ENCODE results near the gene GPR27. TPM values are rescaled to one million over a fixed set of nuclear protein-coding genes. Genes with fewer than 3 reads are reported as not detected.

Gene GPR27
- total and polyA plus RNA-seq, 2 experiments from 2014 or later, result 7.8 to 11.8 TPM

DNA sequence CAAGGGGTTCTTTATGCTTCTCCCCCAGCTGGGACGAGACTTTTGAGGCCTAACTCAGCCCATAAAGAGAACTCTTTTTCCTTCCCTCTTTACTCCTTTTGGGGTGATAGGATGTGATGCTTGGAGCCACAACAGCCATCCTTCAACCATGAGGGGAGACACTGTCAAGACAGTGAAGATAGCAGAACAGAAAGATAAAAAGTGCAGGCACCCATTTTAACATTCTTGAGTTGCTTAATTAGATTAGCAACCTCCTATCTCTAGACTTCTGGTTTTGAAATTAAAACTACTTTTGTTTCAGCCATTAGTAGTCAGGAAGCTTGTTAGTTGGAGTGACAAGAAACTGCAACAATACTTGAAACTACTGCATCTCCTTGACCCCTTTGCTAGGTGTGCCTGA lies 6.5 kb downstream of the GPR27 start:
- Histone ChIP-seq H4K20me1 (replicated peaks; ENCODE audit: insufficient read depth) (no peaks in the 10 kb centered on the region), H2AFZ (no peak overlapping the region), H3K4me3 (no peak overlapping the region), H3K79me2 (replicated peaks; ENCODE audit: insufficient read depth) (peaks cover 5% of the 10 kb centered on the region; the same call in 1 of the 2 replicates), H3F3A (replicated peaks; ENCODE audit: low read depth) (no peaks in the 10 kb centered on the region), H3K36me3 (ENCODE audit: insufficient read depth) (no peaks in the 10 kb centered on the region; the same call in 1 of the 2 replicates), H3K27me3 (ENCODE audit: insufficient read depth) (peaks cover 25% of the 10 kb centered on the region), H3K9me2 (ENCODE audit: insufficient read depth) (no peaks in the 10 kb centered on the region), H3K27ac (ENCODE audit: low read depth) (no peak overlapping the region), H3K4me1 (ENCODE audit: insufficient read depth) (peaks cover 9% of the 10 kb centered on the region), H3K4me2 (no peak overlapping the region)
- TF ChIP-seq CREB1 (CRISPR knock-in tag; IDR thresholded peaks at IDR 0.05; ENCODE audit: low read depth) (no peak), STAT1 (IDR thresholded peaks at IDR 0.05; ENCODE audit: unreplicated experiment) (no peak), REST (IDR thresholded peaks at IDR 0.05; ENCODE audit: unreplicated experiment) (no peak), ETS1 (IDR thresholded peaks at IDR 0.05) (no peak), JUNB (IDR thresholded peaks at IDR 0.05; ENCODE audit: unreplicated experiment) (no peak), EZH2phosphoT487 (IDR thresholded peaks at IDR 0.05; ENCODE audit: unreplicated experiment) (no peak), EZH2 (IDR thresholded peaks at IDR 0.05; ENCODE audit: low read depth, unreplicated experiment) (no peak), ZNF331 (CRISPR knock-in tag; IDR thresholded peaks at IDR 0.05; ENCODE audit: low read depth) (no peak), ZNF462 (CRISPR knock-in tag; IDR thresholded peaks at IDR 0.05) (no peak), NANOG (IDR thresholded peaks at IDR 0.05; ENCODE audit: borderline replicate concordance) (no peak), POLR2AphosphoS5 (IDR thresholded peaks at IDR 0.05; ENCODE audit: low read depth) (no peak), ZNF114 (CRISPR knock-in tag; IDR thresholded peaks at IDR 0.05) (no peak)
- TF ChIP-seq, protein P1, sequence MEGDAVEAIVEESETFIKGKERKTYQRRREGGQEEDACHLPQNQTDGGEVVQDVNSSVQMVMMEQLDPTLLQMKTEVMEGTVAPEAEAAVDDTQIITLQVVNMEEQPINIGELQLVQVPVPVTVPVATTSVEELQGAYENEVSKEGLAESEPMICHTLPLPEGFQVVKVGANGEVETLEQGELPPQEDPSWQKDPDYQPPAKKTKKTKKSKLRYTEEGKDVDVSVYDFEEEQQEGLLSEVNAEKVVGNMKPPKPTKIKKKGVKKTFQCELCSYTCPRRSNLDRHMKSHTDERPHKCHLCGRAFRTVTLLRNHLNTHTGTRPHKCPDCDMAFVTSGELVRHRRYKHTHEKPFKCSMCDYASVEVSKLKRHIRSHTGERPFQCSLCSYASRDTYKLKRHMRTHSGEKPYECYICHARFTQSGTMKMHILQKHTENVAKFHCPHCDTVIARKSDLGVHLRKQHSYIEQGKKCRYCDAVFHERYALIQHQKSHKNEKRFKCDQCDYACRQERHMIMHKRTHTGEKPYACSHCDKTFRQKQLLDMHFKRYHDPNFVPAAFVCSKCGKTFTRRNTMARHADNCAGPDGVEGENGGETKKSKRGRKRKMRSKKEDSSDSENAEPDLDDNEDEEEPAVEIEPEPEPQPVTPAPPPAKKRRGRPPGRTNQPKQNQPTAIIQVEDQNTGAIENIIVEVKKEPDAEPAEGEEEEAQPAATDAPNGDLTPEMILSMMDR (conservative IDR thresholded peaks at IDR 0.05; ENCODE audit: low read depth in 2 of 2), result no peak
- Mint-ChIP-seq H3K36me3 (ENCODE audit: low read depth) (peaks cover 6% of the 10 kb centered on the region; the same call in 2 of the 3 replicates), H3K4me1 (peaks cover 7% of the 10 kb centered on the region), H3K4me3 (no peak overlapping the region), H3K27ac (no peak overlapping the region), H3K9me3 (peaks cover 5% of the 10 kb centered on the region; the same call in 2 of the 3 replicates), H3K27me3 (ENCODE audit: insufficient read depth, low read depth, poor library complexity) (peaks cover 10% of the 10 kb centered on the region)
- DNase-seq (ENCODE audit: low spot score), result no peak
- ATAC-seq, result no peak
